ENCODE results near the gene TMC7. TPM values are rescaled to one million over a fixed set of nuclear protein-coding genes. Genes with fewer than 3 reads are reported as not detected.

Gene TMC7
- total RNA-seq, 1 donor from 2014 or later: 6.7 TPM

GRCh38 chr16:19106625-19107020 lies 122.9 kb downstream of the TMC7 start:
- TF ChIP-seq EZH2 (IDR thresholded peaks at IDR 0.05; ENCODE audit: insufficient read depth, low read length) (no peak), CTCF (IDR thresholded peaks at IDR 0.05; ENCODE audit: insufficient read depth, low read depth, low read length) (no peak)
- Histone ChIP-seq H3K27ac (ENCODE audit: low read depth, low read length) (no peak overlapping the region), H4K20me1 (ENCODE audit: insufficient read depth, low read length) (no peaks in the 10 kb centered on the region), H3K4me2 (ENCODE audit: low read length) (no peak overlapping the region), H3K4me3 (ENCODE audit: insufficient read depth, low read depth, low read length) (no peak overlapping the region), H3K9ac (ENCODE audit: low read length) (no peak overlapping the region), H3K9me3 (ENCODE audit: insufficient read depth, low read depth, low read length) (no peaks in the 10 kb centered on the region), H3K36me3 (ENCODE audit: insufficient read depth, low read length) (no peaks in the 10 kb centered on the region), H2AFZ (ENCODE audit: low read depth, low read length) (no peak overlapping the region), H3K27me3 (ENCODE audit: insufficient read depth, low read length) (no peaks in the 10 kb centered on the region), H3K4me1 (ENCODE audit: insufficient read depth, low read length) (peaks cover 10% of the 10 kb centered on the region), H3K79me2 (ENCODE audit: insufficient read depth, low read length) (no peaks in the 10 kb centered on the region)
- no peak for FAIRE-seq
- H3K4me1 Mint-ChIP-seq (ENCODE audit: low read depth, unreplicated experiment): peaks cover 21% of the 10 kb centered on the region
- H3K27ac Mint-ChIP-seq (ENCODE audit: unreplicated experiment): no peak overlapping the region
- H3K36me3 Mint-ChIP-seq (ENCODE audit: low read depth, unreplicated experiment): no peaks in the 10 kb centered on the region
- no peak for DNase-seq (ENCODE audit: low read depth)
- no peaks in the 10 kb centered on the region for H3K9me3 Mint-ChIP-seq (ENCODE audit: unreplicated experiment)
- H3K4me3 Mint-ChIP-seq (ENCODE audit: unreplicated experiment): no peak overlapping the region
- H3K27me3 Mint-ChIP-seq (ENCODE audit: low read depth, unreplicated experiment): no peaks in the 10 kb centered on the region

- H3K27ac Mint-ChIP-seq (ENCODE audit: unreplicated experiment): peak overlapping the region; percentile 59
- Histone ChIP-seq H4K20me1 (ENCODE audit: insufficient read depth, low read length) (no peaks in the 10 kb centered on the region), H3K4me1 (ENCODE audit: insufficient read depth, low read length) (peaks cover 13% of the 10 kb centered on the region), H3K27me3 (ENCODE audit: insufficient read depth, low read length) (no peaks in the 10 kb centered on the region), H3K36me3 (ENCODE audit: insufficient read depth, low read length) (no peaks in the 10 kb centered on the region), H3K4me3 (ENCODE audit: insufficient read depth, low read depth, low read length) (no peak overlapping the region), H3K27ac (ENCODE audit: low read depth, low read length) (no peak overlapping the region), H3K79me2 (ENCODE audit: insufficient read depth, low read length) (no peaks in the 10 kb centered on the region), H3K9ac (ENCODE audit: low read length) (no peak overlapping the region), H3K9me3 (ENCODE audit: insufficient read depth, low read depth, low read length) (no peaks in the 10 kb centered on the region), H3K4me2 (ENCODE audit: low read length) (no peak overlapping the region), H2AFZ (ENCODE audit: low read depth, low read length) (no peak overlapping the region)
- no peak overlapping the region for H3K4me3 Mint-ChIP-seq (ENCODE audit: unreplicated experiment)
- H3K4me1 Mint-ChIP-seq (ENCODE audit: low read depth, unreplicated experiment): peaks cover 29% of the 10 kb centered on the region
- no peaks in the 10 kb centered on the region for H3K36me3 Mint-ChIP-seq (ENCODE audit: low read depth, unreplicated experiment)
- no peaks in the 10 kb centered on the region for H3K27me3 Mint-ChIP-seq (ENCODE audit: low read depth, unreplicated experiment)
- no peaks in the 10 kb centered on the region for H3K9me3 Mint-ChIP-seq (ENCODE audit: unreplicated experiment)
- no peak for TF ChIP-seq CTCF (IDR thresholded peaks at IDR 0.05; ENCODE audit: insufficient read depth, low read depth, low read length)
- TF ChIP-seq EZH2 (IDR thresholded peaks at IDR 0.05; ENCODE audit: insufficient read depth, low read length): no peak
- DNase-seq (ENCODE audit: low read depth) (no peak), FAIRE-seq (no peak)
Observed at GRCh38 chr16:19108409-19109287, 124.9 kb downstream of the TMC7 start.

DNA sequence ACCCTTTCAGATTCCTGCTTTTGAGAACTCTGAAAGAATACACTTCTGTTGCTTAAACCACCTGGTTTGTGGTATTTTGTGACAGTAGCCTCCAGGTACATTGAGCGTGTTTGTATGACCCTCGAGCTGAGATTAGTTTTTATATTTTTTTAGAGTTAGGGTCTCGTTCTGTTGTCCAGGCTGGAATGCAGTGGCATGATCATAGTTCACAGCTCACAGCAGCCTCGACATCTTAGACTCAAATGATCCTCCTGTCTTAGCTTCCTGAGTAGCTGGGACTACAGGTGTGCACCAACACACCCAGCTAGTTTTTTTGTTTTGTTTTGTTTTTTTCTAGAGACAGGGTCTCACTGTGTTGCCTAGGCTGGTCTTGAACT lies 125.5 kb downstream of the TMC7 start:
- Histone ChIP-seq H3K27me3 (ENCODE audit: insufficient read depth, low read length) (no peaks in the 10 kb centered on the region), H4K20me1 (ENCODE audit: insufficient read depth, low read length) (no peaks in the 10 kb centered on the region), H3K79me2 (ENCODE audit: insufficient read depth, low read length) (peaks cover 2% of the 10 kb centered on the region), H3K4me2 (ENCODE audit: low read length) (no peak overlapping the region), H3K4me3 (ENCODE audit: insufficient read depth, low read depth, low read length) (no peak overlapping the region), H3K9me3 (ENCODE audit: insufficient read depth, low read depth, low read length) (no peaks in the 10 kb centered on the region), H3K27ac (ENCODE audit: low read depth, low read length) (no peak overlapping the region), H3K4me1 (ENCODE audit: insufficient read depth, low read length) (peaks cover 13% of the 10 kb centered on the region), H3K36me3 (ENCODE audit: insufficient read depth, low read length) (no peaks in the 10 kb centered on the region), H2AFZ (ENCODE audit: low read depth, low read length) (no peak overlapping the region), H3K9ac (ENCODE audit: low read length) (no peak overlapping the region)
- Mint-ChIP-seq H3K27me3 (ENCODE audit: low read depth, unreplicated experiment) (no peaks in the 10 kb centered on the region), H3K4me1 (ENCODE audit: low read depth, unreplicated experiment) (peaks cover 29% of the 10 kb centered on the region), H3K4me3 (ENCODE audit: unreplicated experiment) (no peak overlapping the region), H3K36me3 (ENCODE audit: low read depth, unreplicated experiment) (no peaks in the 10 kb centered on the region), H3K9me3 (ENCODE audit: unreplicated experiment) (no peaks in the 10 kb centered on the region), H3K27ac (ENCODE audit: unreplicated experiment) (no peak overlapping the region)
- no peak for TF ChIP-seq EZH2 (IDR thresholded peaks at IDR 0.05; ENCODE audit: insufficient read depth, low read length)
- no peak for TF ChIP-seq CTCF (IDR thresholded peaks at IDR 0.05; ENCODE audit: insufficient read depth, low read depth, low read length)
- FAIRE-seq (no peak), DNase-seq (ENCODE audit: low read depth) (no peak)
